Heart right ventricle (tissue), 16 donors: ENCODE data around the gene CIITA. TPM values are rescaled to one million over a fixed set of nuclear protein-coding genes. Genes with fewer than 3 reads are reported as not detected.

Experiments used
- ATAC-seq, 8 donors: fragments of 200-7000 bp; cut with Tn5 transposase; one replicate each; pipeline ENCODE4 v1.9.1; 2020; ENCODE audit warnings: mild to moderate bottlenecking in 8 of 8, moderate library complexity in 8 of 8, moderate number of reproducible peaks in 1 of 8
- DNase-seq, 2 donors: peaks; one replicate each; pipeline ENCODE4 v3.0.0-alpha.2; 2020
- H3K27ac ChIP-seq, 10 donors: fragments of 200-600 bp; sonication (generic) in 2 of 10; one replicate each; pipeline versions ENCODE4 v1.5.0 to v1.8.0; 2020 to 2022; ENCODE audit warnings: mild to moderate bottlenecking in 3 of 10
- H3K27me3 ChIP-seq, 7 donors: fragments of 200-600 bp; one replicate each; pipeline ENCODE4 v1.8.0; 2021 to 2022; ENCODE audit warnings: mild to moderate bottlenecking in 2 of 7
- H3K36me3 ChIP-seq, 9 donors: fragments of 200-600 bp; sonication (generic) in 1 of 9; one replicate each; pipeline versions ENCODE4 v1.5.0 to v1.8.0; 2020 to 2022; ENCODE audit warnings: mild to moderate bottlenecking in 2 of 9
- H3K4me1 ChIP-seq, 9 donors: fragments of 200-600 bp; sonication (generic) in 1 of 9; one replicate each; pipeline versions ENCODE4 v1.5.0 to v1.8.0; 2020 to 2022; ENCODE audit warnings: mild to moderate bottlenecking in 4 of 9
- H3K4me3 ChIP-seq, 10 donors: fragments of 200-600 bp; sonication (generic) in 2 of 10; one replicate each; pipeline versions ENCODE4 v1.5.0 to v1.8.0; 2020 to 2022; ENCODE audit warnings: mild to moderate bottlenecking in 7 of 10, moderate library complexity in 2 of 10
- H3K9me3 ChIP-seq, 11 donors: fragments of 200-600 bp in 10 of 11; sonication (generic) in 2 of 11; one replicate each; pipeline versions ENCODE4 v1.5.0 to v1.8.0; 2013 to 2022; ENCODE audit warnings: mild to moderate bottlenecking in 2 of 11, control low read depth in 1 of 11, moderate library complexity in 1 of 11
- WGBS, 2 donors: extraction: QIAGEN DNeasy Blood & Tissue Kit; methylation state at CpG; one replicate each; pipeline ENCODE4 v1.1.7; 2013; ENCODE audit warnings: inconsistent platforms in 1 of 2; 5-methylcytosine and 5-hydroxymethylcytosine counted together
- intact Hi-C, 10 donors: fragments of 100-400 bp; cut with DNase I; formaldehyde crosslinking; loops; one replicate each; pipeline versions ENCODE4 v1.11.1 to v1.14.2; 2022
- polyA plus RNA-seq, 2 donors: library from polyadenylated mRNA; stranded (reverse); fragments of 200-250 nt; gene quantifications; one replicate each; pipeline ENCODE4 v1.2.3, GENCODE V29; 2013
- total RNA-seq, 10 donors: library from RNA; stranded (reverse); fragmentation: NEBNext Ultra II Directional in 3 of 10; extraction: Animal tissue kit (Norgen Biotek cat#: 25700) in 3 of 10; gene quantifications; one replicate each; pipeline versions ENCODE4 v1.2.1 to v1.2.4, GENCODE V29; 2021 to 2023
- TF ChIP-seq, protein P1 (sequence below), 9 donors: fragments of 200-600 bp; sonication (generic) in 2 of 9; IDR thresholded peaks; one replicate each; pipeline versions ENCODE4 v1.5.0 to v1.8.0; 2021 to 2022; ENCODE audit warnings: antibody characterized with exemption in 9 of 9, mild to moderate bottlenecking in 5 of 9, moderate library complexity in 1 of 9
- donor health status: Arrhythmogenic right ventricular cardiomyopathy.
- donor health status: ischemic (EF 13 %, LVEDD 7.1; RV severe dilation, severe dysfunction).
- donor health status: healthy with polysubstance abuse.
- donor health status: DM: no; HTN: yes; CAD: no.
- donor health status: DM: no; HTN: no; CAD: no.
- donor health status: ischemic (EF 25% LVEDD 6.9; RV normal size, moderate dysfunction).
- donor health status: ischemic (EF 25% LVEDD 5.7; RV mildly dilated, moderate dysfunction).
- donor health status: healthy.
- donor health status: DM: yes; HTN: yes; CAD: no.
- donor health status: Ischemic cardiomyopathy.
- donor health status: ischemic (EF 35%, LVEDD 5.7; RV mildly dilated, moderate dysfunction).
- donor health status: nonischemic (EF 11% LVEDD 7.7; RV severe dilation, severe dysfunction).
- donor health status: DM: yes; HTN: yes; CAD: no.
- donor health status: PGD.
- donor health status: ischemic (EF 29% LVEDD 5.4; RV normal size, mild dysfunction).
- donor health status: nonischemic (EF 23%, LVEDD 6.1; RV moderate dilation, normal function).

Gene CIITA
- total and polyA plus RNA-seq, 12 donors: 2.1 to 50.8 (median 8.7) TPM

DNA sequence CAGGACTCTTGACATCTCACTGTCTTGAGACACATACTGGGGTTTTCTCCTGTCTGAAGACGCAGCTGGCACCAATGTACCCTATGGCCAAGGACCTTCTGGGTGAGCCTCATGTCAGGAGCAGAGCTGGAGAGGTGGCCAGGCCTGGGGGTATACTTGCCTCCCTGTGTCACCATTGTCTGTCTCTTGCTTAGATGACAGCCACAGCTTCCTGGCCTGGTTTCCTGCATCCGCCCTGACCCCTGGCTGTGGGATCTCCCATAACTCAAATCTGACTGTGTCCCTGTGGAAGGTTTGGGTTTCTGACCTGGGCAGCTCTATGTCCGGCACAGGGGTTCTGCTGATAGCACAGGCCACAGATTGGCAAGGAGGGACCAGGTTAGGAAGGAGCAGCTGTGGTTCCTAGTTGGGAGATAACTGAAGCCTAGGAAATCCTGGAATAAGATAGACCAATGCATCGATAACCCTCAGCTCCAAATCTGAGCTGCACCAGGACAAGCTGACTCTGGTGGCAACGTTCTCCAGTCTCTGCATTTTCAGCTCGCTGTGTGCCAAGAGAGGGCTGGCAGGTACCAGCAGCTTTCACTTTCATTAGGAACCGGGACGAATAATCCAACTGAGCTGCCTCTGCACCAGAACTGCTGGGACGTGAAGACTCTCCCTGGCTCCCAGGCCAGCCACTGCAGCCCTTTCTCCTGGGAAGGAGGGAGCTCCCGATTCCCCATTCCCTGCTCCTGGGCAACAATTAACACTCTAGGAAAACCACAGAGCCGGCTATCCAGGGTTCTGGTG, 60.3 kb downstream of the CIITA start:
- Histone ChIP-seq H3K9me3 (no peaks in the 10 kb centered on the region), H3K4me3 (peak overlapping the region in 8 of 10 donors; percentile 14 to 89 (median 40)), H3K36me3 (peaks cover 0 to 28% (median 8%) of the 10 kb centered on the region in 9 donors), H3K4me1 (peaks cover 39 to 91% (median 88%) of the 10 kb centered on the region in 9 donors), H3K27me3 (no peaks in the 10 kb centered on the region), H3K27ac (peak overlapping the region in 9 of 10 donors; percentile 65 to 94 (median 90))
- intact Hi-C loops: loop anchor here in 1 of 10 donors (10.0 kb wide), 1 partner anchor 612 kb away; no protein-coding TSS in a partner anchor
- TF ChIP-seq, protein P1, sequence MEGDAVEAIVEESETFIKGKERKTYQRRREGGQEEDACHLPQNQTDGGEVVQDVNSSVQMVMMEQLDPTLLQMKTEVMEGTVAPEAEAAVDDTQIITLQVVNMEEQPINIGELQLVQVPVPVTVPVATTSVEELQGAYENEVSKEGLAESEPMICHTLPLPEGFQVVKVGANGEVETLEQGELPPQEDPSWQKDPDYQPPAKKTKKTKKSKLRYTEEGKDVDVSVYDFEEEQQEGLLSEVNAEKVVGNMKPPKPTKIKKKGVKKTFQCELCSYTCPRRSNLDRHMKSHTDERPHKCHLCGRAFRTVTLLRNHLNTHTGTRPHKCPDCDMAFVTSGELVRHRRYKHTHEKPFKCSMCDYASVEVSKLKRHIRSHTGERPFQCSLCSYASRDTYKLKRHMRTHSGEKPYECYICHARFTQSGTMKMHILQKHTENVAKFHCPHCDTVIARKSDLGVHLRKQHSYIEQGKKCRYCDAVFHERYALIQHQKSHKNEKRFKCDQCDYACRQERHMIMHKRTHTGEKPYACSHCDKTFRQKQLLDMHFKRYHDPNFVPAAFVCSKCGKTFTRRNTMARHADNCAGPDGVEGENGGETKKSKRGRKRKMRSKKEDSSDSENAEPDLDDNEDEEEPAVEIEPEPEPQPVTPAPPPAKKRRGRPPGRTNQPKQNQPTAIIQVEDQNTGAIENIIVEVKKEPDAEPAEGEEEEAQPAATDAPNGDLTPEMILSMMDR (IDR thresholded peaks at IDR 0.05): peak in 2 of 9 donors; percentile 15 to 25
- WGBS, 2 donors: 21 to 24% methylated on average over 11 of the region's 11 CpGs
- ATAC-seq: peak in 3 of 8 donors; percentile 14 to 33 (median 18)
- no peak for DNase-seq

DNA sequence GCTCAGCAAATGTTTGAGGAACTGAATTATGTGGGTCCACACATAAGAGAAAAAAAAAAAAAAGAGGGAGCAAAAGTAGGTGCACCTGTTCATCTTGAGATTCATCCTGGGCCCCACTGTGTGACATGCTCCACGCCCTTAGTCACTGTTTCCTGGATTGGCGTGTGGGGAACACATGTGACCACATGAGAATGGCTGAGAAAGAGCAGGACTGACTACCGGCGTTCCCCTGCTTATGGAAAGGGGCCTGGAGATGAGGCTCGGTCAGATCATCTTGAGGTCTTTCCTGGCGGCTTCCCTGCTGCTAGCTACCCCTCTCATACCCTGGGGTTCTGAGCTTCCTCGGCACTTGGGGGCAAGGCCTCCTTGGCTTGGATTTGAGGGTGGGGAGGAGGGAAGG, 61.3 kb downstream of the CIITA start:
- peak overlapping the region in 9 of 10 donors; percentile 65 to 94 (median 90) for H3K27ac ChIP-seq
- TF ChIP-seq, protein P1 (IDR thresholded peaks at IDR 0.05): no peak
- no peaks in the 10 kb centered on the region for H3K27me3 ChIP-seq
- H3K36me3 ChIP-seq: peaks cover 0 to 20% (median 5%) of the 10 kb centered on the region in 9 donors
- peak overlapping the region in 7 of 10 donors; percentile 14 to 89 (median 45) for H3K4me3 ChIP-seq
- 41 to 48% methylated on average over 7 of the region's 7 CpGs for WGBS, 2 donors
- peaks cover 40 to 91% (median 88%) of the 10 kb centered on the region in 9 donors for H3K4me1 ChIP-seq
- intact Hi-C loops: loop anchor here in 1 of 10 donors (10.0 kb wide), 1 partner anchor 614 kb away; no protein-coding TSS in a partner anchor
- DNase-seq (no peak), ATAC-seq (no peak)
- no peaks in the 10 kb centered on the region for H3K9me3 ChIP-seq

DNA sequence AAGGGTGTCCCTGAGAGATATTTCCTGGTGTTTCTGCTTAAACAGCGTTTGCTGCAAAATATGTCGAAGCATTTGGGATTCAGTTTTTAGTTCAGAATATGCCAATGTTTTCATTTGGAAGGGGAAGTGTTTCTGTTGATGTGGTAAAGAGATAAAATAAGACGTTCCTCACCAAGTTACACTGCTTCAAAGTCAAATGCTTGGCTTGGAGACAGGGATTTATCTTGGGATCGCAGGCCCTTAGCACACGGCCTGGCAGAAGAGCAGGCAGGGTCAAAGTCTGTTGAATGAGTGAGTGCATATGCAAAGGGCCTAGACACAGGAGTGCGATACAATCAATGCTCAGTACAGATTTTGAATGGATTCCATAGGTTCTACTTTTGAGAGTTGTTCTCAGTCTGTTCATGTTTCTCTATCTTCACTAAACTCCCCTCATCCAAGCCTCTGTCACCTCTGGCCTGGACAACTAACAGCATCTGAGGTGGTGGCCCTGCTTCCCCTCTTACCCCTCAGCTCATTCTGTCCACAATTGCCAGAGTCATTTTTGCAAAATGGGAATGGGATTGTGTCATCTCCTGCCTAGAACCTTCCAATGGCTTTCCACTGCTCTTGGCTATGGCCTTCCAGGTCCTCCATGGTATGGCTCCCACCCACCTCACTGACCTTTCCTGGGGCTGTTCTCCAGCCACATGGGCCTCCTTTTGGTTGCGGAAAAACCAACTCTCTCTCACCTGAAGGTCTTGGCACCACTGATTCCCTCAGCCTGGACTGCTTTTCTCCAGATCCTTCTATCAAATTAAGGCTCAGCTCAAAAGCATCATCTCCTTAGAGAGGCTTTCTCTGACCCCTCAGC, 62.0 kb downstream of the CIITA start:
- 39 to 47% methylated on average over 7 of the region's 7 CpGs for WGBS, 2 donors
- Histone ChIP-seq H3K4me3 (peak overlapping the region in 7 of 10 donors; percentile 14 to 89 (median 82)), H3K4me1 (peaks cover 36 to 90% (median 86%) of the 10 kb centered on the region in 9 donors)

More for the DNA sequence above, 62.0 kb downstream of the CIITA start:
- Histone ChIP-seq H3K27ac (peak overlapping the region in 9 of 10 donors; percentile 65 to 94 (median 90)), H3K27me3 (no peaks in the 10 kb centered on the region), H3K36me3 (peaks cover 0 to 14% (median 0%) of the 10 kb centered on the region in 9 donors), H3K9me3 (no peaks in the 10 kb centered on the region)
- DNase-seq: no peak
- no peak for ATAC-seq
- intact Hi-C loops: loop anchor here in 1 of 10 donors (10.0 kb wide), 1 partner anchor 614 kb away; no protein-coding TSS in a partner anchor
- TF ChIP-seq, protein P1 (IDR thresholded peaks at IDR 0.05): no peak
